Bone marrow (tissue), 2 donors: ENCODE results near the gene RETREG3.
"Not testable (repeated sequence)": the region's sequence is repeated elsewhere in the genome, so short reads cannot be mapped to it uniquely, and the experiment has no call there.

ENCODE experiments used
- DNase-seq, 2 donors: peaks; one replicate each; lab custom pipeline; 2025; lab: John Stamatoyannopoulos, UW

RETREG3 gene

DNA sequence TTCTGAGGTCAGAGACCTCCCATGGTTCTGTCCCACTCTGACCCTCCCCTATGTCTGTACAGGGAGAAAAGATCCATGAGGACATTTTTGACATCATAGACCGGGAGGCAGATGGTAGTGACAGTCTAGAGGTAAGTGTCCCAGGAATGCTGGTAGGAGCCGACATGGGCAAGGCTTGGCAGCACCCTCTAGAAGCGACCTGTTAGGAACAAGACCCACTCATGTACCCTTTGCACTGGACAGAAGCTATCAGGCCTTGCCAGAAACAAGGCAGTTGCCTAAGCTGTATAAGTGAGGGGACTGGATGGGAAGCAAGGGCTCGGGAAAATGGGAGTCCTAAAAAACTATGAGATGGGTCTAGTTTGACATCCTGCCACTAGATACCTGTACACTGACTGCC, 2.8 kb upstream of the RETREG3 start:
- no peak for DNase-seq

- not testable (repeated sequence) for DNase-seq
These were observed 934 bp upstream of the RETREG3 start for GRCh38 chr17:42609814-42610801.

GRCh38 chr17:42608305-42609181, 631 bp downstream of the RETREG3 start:
- no peak for DNase-seq

DNA sequence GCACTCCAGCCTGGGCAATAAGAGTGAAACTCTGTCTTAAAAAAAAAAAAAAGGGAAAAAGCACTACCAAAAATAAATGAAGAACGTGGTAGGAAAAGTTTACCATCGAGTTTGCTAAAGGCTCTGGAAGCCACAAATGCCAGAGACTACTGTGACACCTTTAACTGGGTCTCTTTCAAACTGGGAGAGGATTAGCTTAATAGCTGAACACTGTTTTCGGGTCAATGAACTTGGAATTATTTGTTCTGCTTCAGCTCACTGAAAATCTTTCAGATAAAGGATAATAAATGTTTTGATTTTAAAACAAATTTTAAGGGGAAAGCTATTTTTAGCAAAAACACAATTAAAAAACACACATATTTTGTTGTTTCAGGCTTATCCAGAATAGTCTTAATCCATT, 1.4 kb downstream of the RETREG3 start:
- no peak for DNase-seq

DNA sequence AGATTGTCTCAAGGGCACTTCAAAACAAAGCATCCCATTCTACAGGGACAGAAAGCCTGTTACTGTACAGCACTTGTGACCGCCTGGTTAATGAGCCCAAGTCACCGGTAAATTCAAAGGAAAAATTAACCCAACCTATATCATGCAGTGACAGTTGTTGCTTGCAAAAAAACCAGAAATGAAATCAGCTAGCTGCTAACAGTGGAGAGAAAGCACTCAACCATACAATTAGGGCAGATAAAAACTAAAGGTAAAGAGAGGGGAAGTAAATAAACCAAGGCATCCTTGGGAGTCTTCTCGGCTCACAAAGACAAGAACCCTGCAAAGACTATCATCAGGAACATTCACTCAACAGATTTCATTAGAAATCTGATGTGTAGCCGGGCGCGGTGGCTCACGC, 5.9 kb downstream of the RETREG3 start:
- DNase-seq, result no peak

- no peak for DNase-seq
These were observed 10.3 kb downstream of the RETREG3 start for GRCh38 chr17:42598905-42599304.

GRCh38 chr17:42596386-42596785, 12.8 kb downstream of the RETREG3 start:
- DNase-seq, result no peak

DNA sequence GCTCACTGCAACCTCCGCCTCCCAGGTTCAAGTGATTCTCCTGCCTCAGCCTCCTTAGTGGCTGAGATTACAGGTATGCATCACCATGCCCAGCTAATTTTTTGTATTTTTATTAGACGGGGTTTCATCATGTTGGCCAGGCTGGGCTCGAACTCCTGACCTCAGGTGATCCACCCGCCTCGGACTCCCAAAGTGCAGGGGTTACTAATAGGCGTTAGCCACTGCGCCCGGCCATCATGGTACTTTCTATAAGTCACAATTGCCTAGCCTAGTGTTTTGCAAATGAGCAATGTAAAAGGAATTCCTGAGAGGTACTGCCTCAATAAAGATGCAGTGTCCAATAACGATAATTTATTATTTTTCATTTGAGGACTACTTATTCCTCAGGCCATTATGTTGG, 17.8 kb downstream of the RETREG3 start:
- DNase-seq, result no peak

DNA sequence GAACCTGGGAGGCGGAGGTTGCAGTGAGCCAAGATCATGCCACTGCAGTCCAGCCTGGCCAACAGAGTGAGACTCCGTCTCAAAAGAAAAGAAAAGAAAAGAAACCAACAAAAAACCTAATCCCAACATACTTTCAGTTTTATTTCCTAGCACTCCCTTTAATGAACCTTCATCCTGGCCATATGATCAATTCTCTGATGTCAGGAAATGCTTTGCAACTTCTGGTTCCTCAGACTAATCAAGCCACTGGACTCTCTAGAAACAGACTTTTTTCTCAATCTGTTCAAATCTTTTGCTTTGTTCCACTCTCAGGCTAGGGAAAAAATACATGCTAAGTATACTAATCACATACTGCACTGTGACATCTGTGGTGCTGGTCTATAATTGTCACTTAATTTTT, 18.3 kb downstream of the RETREG3 start:
- no peak for DNase-seq

- no peak for DNase-seq
These were observed 22.5 kb downstream of the RETREG3 start for GRCh38 chr17:42586514-42587230.

GRCh38 chr17:42585353-42585752, 23.8 kb downstream of the RETREG3 start:
- DNase-seq, result no peak

DNA sequence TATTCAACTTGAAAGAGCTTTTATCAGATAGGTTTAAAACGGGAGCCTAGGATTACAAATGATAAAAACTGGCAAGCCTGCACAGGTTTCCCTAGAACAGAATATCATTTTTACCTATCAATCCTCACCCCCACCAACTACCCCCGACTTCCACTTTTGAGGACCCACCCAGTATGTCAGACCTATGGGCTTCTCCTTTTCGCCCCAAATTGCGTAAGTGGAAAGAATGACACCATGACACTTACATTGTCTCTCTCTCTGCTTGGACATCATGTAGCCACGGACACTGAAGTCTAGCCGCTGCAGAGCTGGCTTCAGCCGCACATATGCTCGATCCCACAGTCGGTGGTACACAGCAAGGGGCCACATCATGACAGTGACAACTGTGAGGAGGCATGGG, 24.3 kb downstream of the RETREG3 start:
- no peak for DNase-seq

- DNase-seq, result no peak
These were observed 27.4 kb downstream of the RETREG3 start for GRCh38 chr17:42581744-42582270.

DNA sequence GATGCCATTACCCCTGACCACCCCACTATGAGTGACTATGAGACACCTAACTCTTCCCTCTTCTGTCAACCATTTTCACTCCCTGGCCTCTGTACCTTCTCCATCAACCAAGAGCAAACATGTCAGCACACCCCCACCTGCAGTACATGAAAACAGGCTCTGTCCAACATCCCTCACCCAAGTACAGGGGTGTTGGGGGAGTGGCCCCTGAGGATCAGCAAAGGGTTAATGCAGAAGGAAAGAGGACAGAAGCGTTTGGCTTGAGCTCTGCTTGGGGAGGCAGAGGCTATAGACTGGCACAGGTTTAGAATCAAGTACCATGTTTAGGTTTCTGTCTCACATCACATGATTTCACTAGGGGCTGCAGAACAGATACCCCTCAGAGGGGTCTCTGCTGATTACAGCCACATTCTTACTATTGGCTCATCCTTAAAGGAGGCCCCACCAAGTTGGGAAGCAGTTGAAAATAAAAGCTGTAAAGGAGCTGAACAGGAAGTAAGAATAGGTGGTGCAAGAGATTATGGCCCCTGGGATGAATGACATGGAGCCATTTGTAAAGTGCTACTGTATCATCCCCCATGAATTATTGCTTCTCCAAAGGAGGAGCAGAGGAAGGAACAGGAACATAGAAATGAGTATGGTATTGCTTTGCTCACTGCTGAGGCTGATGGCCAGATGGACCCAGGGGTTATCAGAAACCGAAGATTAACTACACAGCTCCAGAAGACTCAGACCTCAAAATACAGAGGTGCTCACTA, 29.2 kb downstream of the RETREG3 start:
- no peak for DNase-seq

DNA sequence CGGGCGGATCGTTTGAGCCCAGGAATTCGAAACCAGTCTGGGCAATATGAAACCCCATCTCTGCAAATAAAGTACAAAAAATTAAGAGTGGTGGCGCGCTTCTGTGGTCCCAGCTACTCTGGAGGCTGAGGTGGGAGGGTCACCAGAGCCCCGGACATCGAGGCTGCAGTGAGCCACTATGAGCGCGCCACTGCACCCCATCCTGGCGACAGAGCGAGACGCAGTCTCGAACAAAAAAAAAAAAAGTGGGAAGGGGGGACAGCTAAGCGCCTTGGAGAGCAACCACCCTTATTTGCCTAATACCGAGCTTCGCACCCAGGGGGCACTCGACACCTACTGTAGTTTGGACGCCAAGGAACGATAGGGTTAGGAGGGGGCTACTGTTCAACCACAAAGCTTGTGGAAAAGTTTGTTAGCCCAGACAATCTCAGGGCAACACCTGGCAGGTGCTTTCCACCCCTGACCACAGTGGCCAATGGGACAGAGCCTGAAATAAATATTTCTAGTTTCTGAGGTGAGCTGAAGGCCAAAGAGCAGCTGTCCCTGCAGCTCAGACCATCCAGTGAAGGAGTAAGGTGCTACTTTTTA, 30.8 kb downstream of the RETREG3 start:
- peak; percentile 34 to 66 for DNase-seq

DNA sequence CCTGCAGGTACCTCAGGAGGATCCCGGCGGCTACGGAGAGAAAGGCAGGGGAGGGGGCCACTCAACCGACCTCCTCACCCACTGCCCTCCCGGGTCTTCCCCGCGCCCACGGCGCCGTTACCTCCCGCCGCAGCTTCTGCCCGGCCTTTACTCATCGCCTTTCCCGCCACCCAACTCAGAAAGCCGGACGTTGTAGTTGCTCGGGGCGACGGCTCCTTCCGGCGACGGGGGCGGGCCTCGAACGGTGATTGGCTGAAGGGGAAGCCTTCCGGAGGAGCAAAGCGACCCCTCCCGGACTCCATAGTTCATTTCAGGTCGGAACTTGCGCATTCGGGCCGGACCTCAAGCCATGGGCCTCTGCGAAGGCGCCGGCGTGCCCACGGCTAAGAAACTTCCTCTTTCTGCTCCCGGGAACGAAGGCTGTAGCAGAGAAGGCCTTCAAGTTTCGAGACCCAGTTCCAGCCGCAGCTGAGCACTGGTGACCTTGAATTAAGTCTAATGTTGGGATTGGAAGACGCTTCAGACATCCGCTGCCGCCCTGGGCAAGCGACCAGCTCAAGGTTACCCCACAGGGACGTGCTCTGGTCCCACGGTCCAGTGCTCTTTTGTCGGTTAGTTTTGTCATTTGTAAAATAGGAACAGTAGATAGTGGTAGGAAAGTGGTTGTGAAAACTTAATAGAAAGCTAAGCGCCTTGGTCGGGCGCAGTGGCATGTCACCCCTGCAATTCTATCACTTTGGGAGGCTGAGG, 31.5 kb downstream of the RETREG3 start, which contains the start of gene PSMC3IP:
PSMC3IP (minus strand) TSS at position 198 of the 750 bp plus-strand sequence; CDS start at position 155, 43 bp downstream.
- DNase-seq, result peak; percentile 79 to 91

- no peak for DNase-seq
These were observed 32.0 kb downstream of the RETREG3 start for GRCh38 chr17:42577140-42577531.

DNA sequence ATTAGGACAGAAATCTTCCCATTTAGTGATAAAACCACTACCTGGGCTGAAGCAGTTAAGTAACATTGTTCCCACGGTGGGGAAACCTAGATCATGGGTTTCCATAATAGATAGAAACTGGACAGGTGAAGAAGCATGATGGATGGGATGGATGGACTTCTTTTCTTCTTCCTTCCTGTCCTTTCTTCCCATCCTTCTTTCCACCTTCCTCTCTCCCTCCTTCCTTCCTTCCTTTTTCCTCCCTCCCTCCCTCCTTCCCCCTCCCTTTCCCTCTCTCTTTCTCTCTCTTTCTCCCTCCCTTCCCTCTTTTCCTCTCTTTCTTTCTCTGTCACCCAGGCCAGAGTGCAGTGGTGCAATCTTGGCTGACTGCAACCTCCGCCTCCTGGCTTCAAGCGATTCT, 34.7 kb downstream of the RETREG3 start:
- DNase-seq, result no peak

DNA sequence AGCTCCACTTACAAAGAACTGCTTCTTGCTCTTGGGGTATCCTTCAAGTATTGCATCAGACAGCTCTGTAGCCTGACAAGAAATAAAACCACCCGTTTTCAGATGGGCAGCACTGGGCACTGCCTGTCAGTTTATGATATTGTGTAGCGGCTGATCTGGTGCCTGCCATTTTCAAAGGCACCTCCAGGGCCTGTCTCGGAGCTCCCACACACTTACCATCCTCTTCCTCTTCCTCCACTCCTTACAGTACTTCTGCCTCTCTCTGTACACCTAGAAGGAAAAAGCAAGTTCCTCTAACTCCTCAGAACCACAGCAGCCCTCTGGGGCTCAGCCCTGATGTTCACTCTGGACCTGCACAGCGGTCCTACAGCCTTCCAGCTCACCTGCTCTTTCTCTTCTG, 36.1 kb downstream of the RETREG3 start:
- DNase-seq, result no peak
